22Rv1 (cell line): ENCODE measurements around the gene BBIP1.
"Not testable (repeated sequence)": the region's sequence is repeated elsewhere in the genome, so short reads cannot be mapped to it uniquely, and the experiment has no call there.

Source experiments
- CTCF ChIP-seq: fragments of 450-650 bp; IDR thresholded peaks from 2 replicates; pipeline ENCODE4 v1.5.1; 2017; ENCODE audit warnings: mild to moderate bottlenecking
- ZFX ChIP-seq: fragments of 450-650 bp; IDR thresholded peaks from 2 replicates; pipeline ENCODE4 v1.6.1; 2017; ENCODE audit warnings: antibody characterized with exemption, borderline replicate concordance

DNA sequence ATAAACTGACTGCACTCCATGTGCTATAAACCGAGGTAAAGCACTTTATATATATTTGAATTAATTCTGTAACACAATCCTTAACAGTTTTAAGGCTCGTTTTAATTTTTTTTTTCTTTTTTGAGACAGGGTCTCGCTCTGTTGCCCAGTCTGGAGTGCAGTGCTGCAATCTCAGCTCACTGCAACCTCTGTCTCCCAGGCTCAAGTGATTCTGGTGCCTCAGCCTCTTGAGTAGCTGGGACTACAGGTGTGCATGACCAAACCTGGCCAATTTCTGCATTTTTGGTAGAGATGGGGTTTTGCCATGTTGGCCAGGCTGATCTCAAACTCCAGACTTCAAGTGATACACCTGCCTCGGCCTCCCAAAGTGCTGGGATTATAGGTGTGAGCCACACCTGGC lies 3.4 kb downstream of the BBIP1 start:
- TF ChIP-seq CTCF, ZFX: not testable (repeated sequence)
